ENCODE measurements around the gene SLC25A10.
A peak's percentile ranks its signal among the peaks of the same experiment; 100 is the strongest.

- TF ChIP-seq RAD21 (IDR thresholded peaks at IDR 0.05; ENCODE audit: insufficient read depth, low read depth, low read length) (no peak), MXI1 (IDR thresholded peaks at IDR 0.05; ENCODE audit: low read depth, low read length) (no peak), ZNF592 (IDR thresholded peaks at IDR 0.05) (no peak), ZNF24 (IDR thresholded peaks at IDR 0.05) (no peak), CTCF (IDR thresholded peaks at IDR 0.05 in 2 of 3, conservative IDR thresholded peaks at IDR 0.05 in 1 of 3; ENCODE audit: control insufficient read depth in 2 of 3, extremely low read depth in 1 of 3, insufficient read depth in 1 of 3, low read depth in 3 of 3, low read length in 3 of 3) (no peak), EZH2 (IDR thresholded peaks at IDR 0.05; ENCODE audit: borderline replicate concordance, control insufficient read depth, low read depth, low read length) (no peak), SMARCA5 (IDR thresholded peaks at IDR 0.05) (no peak), MTA3 (IDR thresholded peaks at IDR 0.05; ENCODE audit: borderline replicate concordance, low read length) (no peak), TAF1 (IDR thresholded peaks at IDR 0.05; ENCODE audit: borderline replicate concordance, low read depth, low read length) (no peak), HDAC2 (IDR thresholded peaks at IDR 0.05) (no peak), POLR2A (IDR thresholded peaks at IDR 0.05; ENCODE audit: low read depth, low read length) (0 out of 2 replicates have a peak, but pooled peaks have one; percentile 21), YY1 (IDR thresholded peaks at IDR 0.05; ENCODE audit: low read depth, low read length) (no peak), RELA (IDR thresholded peaks at IDR 0.05; ENCODE audit: borderline replicate concordance, partially characterized antibody) (no peak)
These were observed 15.7 kb upstream of the SLC25A10 start for GRCh38 chr17:81696218-81696941.

Measured in GM12878 (cell line).